LHCN-M2 (cell line): Measurements from ENCODE around the gene SYVN1. TPM values are rescaled to one million over a fixed set of nuclear protein-coding genes. Genes with fewer than 3 reads are reported as not detected.
A peak's percentile ranks its signal among the peaks of the same experiment; 100 is the strongest.

Experiments used
- DNase-seq: peaks from one replicate; pipeline ENCODE4 v3.0.0-alpha.2; 2012; ENCODE audit warnings: low read depth
- total RNA-seq: library from RNA; depleted of rRNA; stranded (reverse); fragments of >200 nt; gene quantifications from 2 replicates; pipeline ENCODE4 v1.2.3, GENCODE V29; 2014; rRNA removed

The SYVN1 gene
- total RNA-seq, 1 experiment from 2014 or later, result 18.3 TPM

DNA sequence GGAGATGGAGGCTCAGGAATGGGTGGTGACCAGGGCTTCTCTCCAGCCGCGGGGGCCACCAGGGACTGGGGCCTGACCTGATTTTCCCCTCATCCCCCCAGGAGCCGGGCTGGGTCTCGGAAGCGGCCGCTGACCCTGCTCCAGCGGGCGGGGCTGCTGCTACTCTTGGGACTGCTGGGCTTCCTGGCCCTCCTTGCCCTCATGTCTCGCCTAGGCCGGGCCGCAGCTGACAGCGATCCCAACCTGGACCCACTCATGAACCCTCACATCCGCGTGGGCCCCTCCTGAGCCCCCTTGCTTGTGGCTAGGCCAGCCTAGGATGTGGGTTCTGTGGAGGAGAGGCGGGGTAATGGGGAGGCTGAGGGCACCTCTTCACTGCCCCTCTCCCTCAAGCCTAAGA is 46.5 kb downstream of the SYVN1 start:
- no peak for DNase-seq

DNA sequence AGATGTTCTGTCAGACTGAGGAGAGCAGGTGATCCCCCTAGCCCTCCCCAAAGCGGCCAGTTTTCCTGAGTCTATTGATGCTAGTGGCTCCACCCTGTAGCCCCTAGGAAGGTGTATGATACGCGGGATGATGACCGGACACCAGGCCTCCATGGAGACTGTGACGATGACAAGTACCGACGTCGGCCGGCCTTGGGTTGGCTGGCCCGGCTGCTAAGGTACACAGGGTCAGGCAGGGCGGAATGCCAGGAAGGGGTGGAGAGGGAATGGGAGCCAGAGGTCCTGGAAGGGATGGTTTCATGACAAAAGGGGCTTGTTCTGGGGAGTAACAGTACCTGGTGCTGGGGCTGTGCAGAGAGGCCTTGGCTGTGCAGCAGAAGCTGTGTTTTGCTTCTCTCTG is 47.1 kb downstream of the SYVN1 start:
- DNase-seq, result no peak

DNA sequence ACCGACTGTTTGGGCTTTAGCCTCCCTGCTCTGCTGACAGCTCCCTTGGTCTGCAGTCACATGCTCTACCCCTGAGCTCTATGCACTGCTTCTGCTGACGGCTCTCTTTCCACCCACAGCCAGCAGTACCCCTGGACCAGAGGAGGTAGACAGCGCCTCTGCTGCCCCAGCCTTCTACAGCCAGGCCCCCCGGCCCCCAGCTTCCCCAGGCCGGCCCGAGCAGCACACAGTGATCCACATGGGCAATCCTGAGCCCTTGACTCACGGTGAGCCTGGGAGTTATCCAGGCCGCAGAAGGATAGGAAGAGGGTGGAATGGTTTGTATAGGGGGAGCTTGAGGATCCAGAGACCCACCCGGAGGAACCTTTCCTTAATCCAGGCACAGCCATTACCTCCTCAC is 47.5 kb downstream of the SYVN1 start:
- DNase-seq, result no peak

DNA sequence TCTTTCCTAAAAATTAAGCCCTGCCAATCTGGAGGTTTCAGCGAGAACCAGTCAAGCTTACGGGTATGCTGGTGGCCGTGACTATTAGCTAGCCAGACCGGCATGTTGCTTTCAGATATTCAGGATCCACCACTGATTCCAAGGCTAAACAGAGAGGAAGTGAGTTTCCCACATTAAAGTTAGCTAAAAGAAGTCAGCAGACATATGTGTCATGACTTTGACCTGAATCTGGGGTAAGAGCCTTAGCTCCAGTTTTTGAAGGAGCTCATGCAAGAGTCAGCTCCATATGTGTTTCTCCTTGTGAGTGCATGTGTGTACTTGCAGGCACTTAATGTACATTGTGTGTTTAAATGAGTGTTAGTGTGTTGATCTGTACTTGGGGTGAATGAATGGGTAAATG is 48.9 kb downstream of the SYVN1 start:
- DNase-seq, result no peak

DNA sequence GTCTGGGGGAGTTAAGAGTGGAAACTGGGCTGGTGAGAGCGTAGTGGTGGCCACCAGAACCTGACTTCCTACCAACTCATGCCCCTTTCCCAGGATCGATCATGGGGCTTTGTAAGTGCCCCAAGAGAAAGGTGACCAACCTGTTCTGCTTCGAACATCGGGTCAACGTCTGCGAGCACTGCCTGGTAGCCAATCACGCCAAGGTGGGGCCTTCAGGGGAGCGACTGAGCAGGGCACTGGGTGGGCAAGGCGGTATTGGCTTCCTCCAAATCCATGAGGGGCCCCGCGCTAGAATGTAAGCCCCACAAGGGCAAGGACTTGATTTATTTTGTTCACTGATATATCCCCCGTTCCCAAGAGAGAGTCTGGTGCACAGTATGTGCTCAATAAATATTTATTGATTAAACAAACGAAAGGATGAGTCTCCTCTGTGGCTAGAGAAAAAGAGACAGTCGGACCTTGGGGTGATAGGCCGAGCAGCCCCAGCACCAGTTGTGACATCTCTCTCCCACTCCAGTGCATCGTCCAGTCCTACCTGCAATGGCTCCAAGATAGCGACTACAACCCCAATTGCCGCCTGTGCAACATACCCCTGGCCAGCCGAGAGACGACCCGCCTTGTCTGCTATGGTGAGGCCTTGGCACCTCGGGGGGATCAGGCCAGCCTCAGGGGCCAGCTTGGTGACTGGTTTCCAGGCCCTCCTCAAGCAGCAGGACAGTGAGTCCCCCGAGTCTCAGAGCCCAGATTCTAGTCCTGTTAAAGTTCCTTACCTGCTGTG is 49.5 kb downstream of the SYVN1 start:
- DNase-seq, result no peak

DNA sequence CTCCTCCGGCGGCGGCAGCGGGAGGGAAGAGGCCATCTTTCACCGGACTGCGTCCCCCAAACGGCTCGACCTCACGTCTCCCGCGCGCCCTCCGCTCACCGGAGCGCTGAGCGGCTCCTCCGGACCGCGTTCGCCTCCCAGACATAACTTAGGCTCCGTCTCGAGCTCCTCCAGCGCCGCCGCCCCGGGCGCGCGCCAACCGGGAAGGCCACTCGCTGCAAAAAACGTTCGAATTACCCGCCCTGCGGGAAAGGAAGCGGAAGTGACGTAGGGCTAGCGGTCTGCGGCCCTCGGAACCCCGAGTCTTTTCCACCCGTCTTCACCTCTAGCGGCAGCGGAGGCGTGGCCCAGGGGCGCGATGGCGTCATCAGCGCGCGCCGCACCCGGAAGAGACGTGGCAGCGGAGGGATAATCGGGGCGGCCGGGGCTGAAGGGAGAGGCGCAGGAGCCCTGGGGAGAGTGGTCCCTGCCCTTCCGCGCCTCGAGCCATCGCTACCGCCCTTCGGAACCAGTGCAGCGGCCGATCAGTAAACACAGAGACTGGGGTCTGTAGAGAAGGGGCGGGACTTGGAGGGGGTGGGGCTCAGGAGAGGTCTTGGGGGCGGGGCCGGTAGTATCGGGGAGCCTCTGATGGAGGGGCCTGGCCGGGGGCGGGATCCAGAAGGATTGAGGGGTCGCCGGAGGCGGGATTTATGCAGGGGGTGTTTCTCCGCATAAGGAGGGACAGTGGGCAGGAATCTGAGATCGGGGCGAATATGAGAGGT is 50.3 kb downstream of the SYVN1 start, which contains the start of the genes CDCA5 and ZFPL1:
Gene CDCA5, minus strand, starts transcription at position 207 of the 764 bp plus-strand sequence. Its CDS starts 62 bp downstream, at position 145.
Gene ZFPL1, plus strand, starts transcription at position 389 of the 764 bp plus-strand sequence. CDS start 477 bp downstream, outside the sequence.
- peak; percentile 94 for DNase-seq

DNA sequence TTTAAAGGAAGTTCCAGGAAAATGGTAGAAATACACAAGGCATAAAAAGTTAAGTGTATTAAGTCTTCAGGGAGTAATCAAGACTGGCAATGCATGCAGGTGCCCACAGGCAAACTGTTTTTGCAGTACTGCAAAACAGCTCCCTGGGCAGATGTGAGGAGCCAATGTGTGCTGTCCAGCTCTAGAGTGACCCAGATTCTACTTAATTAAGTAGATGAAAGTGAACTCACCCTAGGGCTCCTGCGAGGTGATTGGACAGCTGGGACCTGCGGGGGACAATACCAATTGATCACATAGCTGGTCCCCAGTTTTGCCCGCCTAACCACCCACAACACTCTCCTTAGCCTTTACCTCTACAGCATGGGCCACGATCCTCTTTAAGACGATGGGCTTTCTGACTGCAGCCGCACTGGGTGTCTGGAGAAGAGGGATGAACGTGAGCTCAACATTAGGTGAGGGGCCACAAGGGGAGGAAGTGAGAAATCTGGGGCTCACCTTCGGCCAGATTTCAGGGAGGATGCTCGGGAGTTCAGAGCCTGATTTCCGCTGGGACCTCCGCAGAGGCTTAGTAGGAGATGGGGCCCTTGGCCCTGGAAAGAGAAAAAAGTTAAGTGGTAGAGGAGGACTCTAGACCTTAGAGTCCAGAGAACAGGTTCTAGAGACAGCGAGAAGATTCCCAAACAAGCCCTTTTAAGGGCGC is 51.0 kb downstream of the SYVN1 start:
- no peak for DNase-seq

DNA sequence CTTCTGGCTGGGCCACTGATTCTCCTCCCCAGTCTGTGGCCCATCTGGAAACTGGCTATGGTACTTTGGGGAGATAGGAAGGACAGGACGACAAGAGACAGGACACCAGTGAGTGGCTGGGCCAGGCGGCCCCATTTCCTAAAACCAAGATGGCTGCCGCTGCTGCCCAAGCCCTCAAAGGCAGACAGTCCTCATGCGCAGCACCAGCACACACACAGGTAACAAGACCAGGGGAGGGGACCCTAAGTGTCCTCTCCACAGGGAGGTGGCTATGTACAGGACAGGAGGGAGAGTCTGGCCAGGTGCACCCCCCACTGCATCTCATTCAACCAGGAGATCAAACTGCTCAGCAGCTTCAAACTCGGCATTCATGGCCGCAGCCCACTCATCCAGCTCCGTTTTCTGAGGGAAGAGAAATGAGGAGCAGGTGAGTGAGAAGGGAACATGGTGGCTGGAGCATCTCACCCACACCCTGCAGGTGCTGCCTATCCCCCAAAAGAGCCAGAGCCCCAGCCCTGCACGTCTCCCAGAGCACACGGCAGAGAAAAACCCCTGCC is 55.5 kb downstream of the SYVN1 start:
- DNase-seq, result no peak

DNA sequence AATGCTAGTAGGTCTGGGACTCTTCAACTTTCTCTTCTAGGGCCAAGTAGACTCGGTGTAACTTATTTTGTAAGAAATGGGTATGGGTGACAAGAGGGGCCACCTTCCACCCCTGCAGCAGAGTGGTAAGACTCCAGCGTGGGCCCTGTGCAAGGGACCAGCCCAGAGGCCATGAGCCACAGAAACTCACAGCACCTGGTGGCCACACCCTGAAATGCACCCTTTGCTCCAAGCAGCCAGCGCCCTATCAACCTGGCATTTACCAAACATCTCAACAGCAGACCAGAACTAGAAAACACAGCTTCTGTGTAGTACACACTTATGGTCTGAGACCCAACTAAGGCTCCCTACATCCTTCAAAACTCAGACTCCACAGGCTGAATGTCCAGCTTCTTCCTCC is 56.2 kb downstream of the SYVN1 start:
- DNase-seq, result peak; percentile 19

DNA sequence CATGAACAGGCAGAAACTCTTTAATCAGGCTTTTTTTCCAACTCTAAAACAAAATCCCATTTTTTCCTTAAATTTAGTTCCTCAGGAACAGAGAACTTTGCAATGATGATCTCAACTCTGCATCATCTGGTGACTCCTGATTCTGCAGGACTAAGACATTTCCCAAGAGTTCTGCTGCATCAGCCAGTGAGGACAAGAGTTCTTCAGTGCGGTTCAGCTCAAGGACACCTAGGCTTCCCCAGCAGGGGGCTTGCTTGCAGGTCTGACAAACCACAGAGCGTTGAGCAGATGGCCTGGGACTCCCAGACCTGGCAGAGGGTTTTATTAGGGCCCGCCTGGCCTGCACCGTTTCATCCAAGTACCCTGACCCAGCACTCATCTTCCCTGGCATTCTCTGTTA is 56.9 kb downstream of the SYVN1 start:
- DNase-seq, result peak; percentile 11

Other genes with a start within 250 kb of the SYVN1 start
- 17.7 and 22.9 TPM in 2 replicates for gene ATG2A, start 217.3 kb downstream of the SYVN1 start, total RNA-seq
- gene PPP2R5B, start 209.8 kb downstream of the SYVN1 start, total RNA-seq, result 19.2 and 27.3 TPM in 2 replicates
- gene GPHA2, start 198.6 kb downstream of the SYVN1 start, total RNA-seq, result not detected in 2 replicates
- not detected in 2 replicates for gene MAJIN, start 162.4 kb downstream of the SYVN1 start, total RNA-seq
- gene BATF2, start 137.5 kb downstream of the SYVN1 start, total RNA-seq, result 0.19 and 0.40 TPM in 2 replicates
- gene ARL2, start 120.4 kb downstream of the SYVN1 start, total RNA-seq, result 102 and 115 TPM in 2 replicates
- gene SNX15, start 107.1 kb downstream of the SYVN1 start, total RNA-seq, result 15.2 and 16.0 TPM in 2 replicates
- gene SAC3D1, start 93.3 kb downstream of the SYVN1 start, total RNA-seq, result 21.7 and 23.5 TPM in 2 replicates
- gene NAALADL1, start 76.0 kb downstream of the SYVN1 start, total RNA-seq, result not detected in 2 replicates
- 48.0 and 62.1 TPM in 2 replicates for gene CDCA5, start 50.5 kb downstream of the SYVN1 start, total RNA-seq
- 55.7 and 59.9 TPM in 2 replicates for gene ZFPL1, start 50.3 kb downstream of the SYVN1 start, total RNA-seq
- 111 and 174 TPM in 2 replicates for gene VPS51, start 38.3 kb downstream of the SYVN1 start, total RNA-seq
- gene TM7SF2, start 22.6 kb downstream of the SYVN1 start, total RNA-seq, result 0.96 and 3.3 TPM in 2 replicates
- 13.7 and 20.9 TPM in 2 replicates for gene ZNHIT2, start 16.8 kb downstream of the SYVN1 start, total RNA-seq
- 246 and 445 TPM in 2 replicates for gene FAU, start 12.4 kb downstream of the SYVN1 start, total RNA-seq
- gene MRPL49, start 12.2 kb downstream of the SYVN1 start, total RNA-seq, result 58.5 and 68.3 TPM in 2 replicates
- gene SPDYC, start 35.7 kb upstream of the SYVN1 start, total RNA-seq, result not detected in 2 replicates
- gene CAPN1, start 47.4 kb upstream of the SYVN1 start, total RNA-seq, result 125 and 141 TPM in 2 replicates
- gene POLA2, start 127.4 kb upstream of the SYVN1 start, total RNA-seq, result 30.0 and 33.4 TPM in 2 replicates
- 10.2 and 20.5 TPM in 2 replicates for gene CDC42EP2, start 180.3 kb upstream of the SYVN1 start, total RNA-seq
- 32.1 and 41.6 TPM in 2 replicates for gene DPF2, start 199.3 kb upstream of the SYVN1 start, total RNA-seq
- gene TIGD3, start 220.2 kb upstream of the SYVN1 start, total RNA-seq, result 0.26 and 0.29 TPM in 2 replicates
- gene SLC25A45, start 248.1 kb upstream of the SYVN1 start, total RNA-seq, result 1.4 and 2.3 TPM in 2 replicates